Heart left ventricle (tissue), 16 donors: Measurements from ENCODE around the gene YY1. TPM values are rescaled to one million over a fixed set of nuclear protein-coding genes. Genes with fewer than 3 reads are reported as not detected.
"Not testable (repeated sequence)": the region's sequence is repeated elsewhere in the genome, so short reads cannot be mapped to it uniquely, and the experiment has no call there.

Experiments used
- ATAC-seq, 4 donors: fragments of 200-7000 bp; cut with Tn5 transposase; one replicate each; pipeline ENCODE4 v1.9.1; 2020 to 2022; ENCODE audit warnings: moderate library complexity in 4 of 4, mild to moderate bottlenecking in 3 of 4, moderate number of reproducible peaks in 1 of 4
- DNase-seq, 5 donors: peaks; one replicate each; pipeline ENCODE4 v3.0.0-alpha.2; 2020
- H3K27ac ChIP-seq, 12 donors: fragments of 200-600 bp; sonication (generic) in 4 of 12; one replicate each; pipeline versions ENCODE4 v1.5.0 to v1.8.0; 2016 to 2022; ENCODE audit warnings: mild to moderate bottlenecking in 2 of 12
- H3K27me3 ChIP-seq, 9 donors: fragments of 200-600 bp; sonication (generic) in 2 of 9; one replicate each; pipeline versions ENCODE4 v1.5.1 to v1.8.0; 2016 to 2022; ENCODE audit warnings: mild to moderate bottlenecking in 3 of 9
- H3K36me3 ChIP-seq, 9 donors: fragments of 200-600 bp; sonication (generic) in 2 of 9; one replicate each; pipeline versions ENCODE4 v1.5.0 to v1.8.0; 2018 to 2022; ENCODE audit warnings: mild to moderate bottlenecking in 2 of 9
- H3K4me1 ChIP-seq, 12 donors: fragments of 200-600 bp; sonication (generic) in 4 of 12; one replicate each; pipeline versions ENCODE4 v1.5.0 to v1.8.0; 2016 to 2022; ENCODE audit warnings: mild to moderate bottlenecking in 3 of 12
- H3K4me3 ChIP-seq, 12 donors: fragments of 200-600 bp; sonication (generic) in 4 of 12; one replicate each; pipeline versions ENCODE4 v1.5.0 to v1.8.0; 2017 to 2022; ENCODE audit warnings: mild to moderate bottlenecking in 9 of 12, moderate library complexity in 4 of 12
- H3K9me3 ChIP-seq, 12 donors: fragments of 200-600 bp; sonication (generic) in 4 of 12; one replicate each; pipeline versions ENCODE4 v1.5.0 to v1.8.0; 2016 to 2022; ENCODE audit warnings: mild to moderate bottlenecking in 1 of 12
- CTCF ChIP-seq, 12 donors: fragments of 200-600 bp; sonication (generic) in 4 of 12; IDR thresholded peaks; one replicate each; pipeline versions ENCODE4 v1.5.0 to v1.8.0; 2018 to 2022; ENCODE audit warnings: antibody characterized with exemption in 12 of 12, mild to moderate bottlenecking in 5 of 12
- POLR2A ChIP-seq, 2 donors: fragments of 450-650 bp; IDR thresholded peaks; one replicate each; pipeline ENCODE4 v1.6.1; 2017; ENCODE audit warnings: antibody characterized with exemption in 2 of 2, mild to moderate bottlenecking in 2 of 2, moderate library complexity in 2 of 2
- WGBS, 4 donors: extraction: QIAGEN DNeasy Blood & Tissue Kit in 2 of 4; methylation state at CpG; one replicate each; pipeline versions ENCODE4 v1.1.5 to v1.1.7; 2013 to 2018; 5-methylcytosine and 5-hydroxymethylcytosine counted together
- intact Hi-C, 10 donors: fragments of 100-400 bp; cut with DNase I; formaldehyde crosslinking; loops; one replicate each; pipeline versions ENCODE4 v1.11.1 to v1.14.2; 2022
- polyA plus RNA-seq, 2 donors: library from polyadenylated mRNA; stranded (reverse); fragments of 200-250 nt; gene quantifications; one replicate each; pipeline ENCODE4 v1.2.3, GENCODE V29; 2013
- total RNA-seq, 9 donors: library from RNA; depleted of rRNA in 2 of 9; stranded (reverse); fragments of >200 nt in 2 of 9; fragmentation: NEBNext Ultra II Directional in 3 of 9; extraction: Animal tissue kit (Norgen Biotek cat#: 25700) in 3 of 9; gene quantifications; one replicate each; pipeline versions ENCODE4 v1.1.0 to v1.2.4, GENCODE V29; 2016 to 2023
- donor health status: ischemic (EF 13 %, LVEDD 7.1; RV severe dilation, severe dysfunction).
- donor health status: healthy with polysubstance abuse.
- donor health status: DM: no; HTN: yes; CAD: no.
- donor health status: DM: no; HTN: no; CAD: no.
- donor health status: ischemic (EF 25% LVEDD 6.9; RV normal size, moderate dysfunction).
- donor health status: ischemic (EF 25% LVEDD 5.7; RV mildly dilated, moderate dysfunction).
- donor health status: healthy.
- donor health status: DM: yes; HTN: yes; CAD: no.
- donor health status: ischemic (EF 35%, LVEDD 5.7; RV mildly dilated, moderate dysfunction).
- donor health status: nonischemic (EF 11% LVEDD 7.7; RV severe dilation, severe dysfunction).
- donor health status: DM: yes; HTN: yes; CAD: no.
- donor health status: PGD.
- donor health status: ischemic (EF 29% LVEDD 5.4; RV normal size, mild dysfunction).
- donor health status: nonischemic (EF 23%, LVEDD 6.1; RV moderate dilation, normal function).

The YY1 gene
- total and polyA plus RNA-seq, 11 donors: 18.4 to 59.7 (median 45.1) TPM

- intact Hi-C loops: loop anchor here in 2 of 10 donors (5.0 kb wide), 2 partner anchors 35 to 40 kb away; no protein-coding TSS in a partner anchor
- peaks cover 0 to 65% (median 26%) of the 10 kb centered on the region in 12 donors for H3K4me1 ChIP-seq
Measured at GRCh38 chr14:100282083-100282350, 43.1 kb downstream of the YY1 start.

GRCh38 chr14:100282766-100283419 is 43.9 kb downstream of the YY1 start:
- Histone ChIP-seq H3K27ac (no peak overlapping the region), H3K36me3 (peaks cover 0 to 17% (median 2%) of the 10 kb centered on the region in 9 donors), H3K4me3 (no peak overlapping the region), H3K4me1 (peaks cover 0 to 67% (median 26%) of the 10 kb centered on the region in 12 donors), H3K9me3 (no peaks in the 10 kb centered on the region), H3K27me3 (no peaks in the 10 kb centered on the region)
- intact Hi-C loops: loop anchor here in 2 of 10 donors (5.0 kb wide), 2 partner anchors 36 to 41 kb away; no protein-coding TSS in a partner anchor
- no peak for ATAC-seq
- WGBS, 4 donors: 76 to 84% (median 81%) methylated on average over 6 to 9 of the region's 9 CpGs
- DNase-seq: no peak
- TF ChIP-seq POLR2A (IDR thresholded peaks at IDR 0.05) (no peak), CTCF (IDR thresholded peaks at IDR 0.05) (no peak)

More at GRCh38 chr14:100282083-100282350, 43.1 kb downstream of the YY1 start:
- TF ChIP-seq POLR2A (IDR thresholded peaks at IDR 0.05) (no peak), CTCF (IDR thresholded peaks at IDR 0.05) (no peak)
- DNase-seq (no peak), ATAC-seq (no peak)
- no peak overlapping the region for H3K27ac ChIP-seq
- no peaks in the 10 kb centered on the region for H3K9me3 ChIP-seq
- 88 to 93% (median 91%) methylated on average over 7 of the region's 7 CpGs for WGBS, 4 donors
- H3K4me3 ChIP-seq: no peak overlapping the region
- no peaks in the 10 kb centered on the region for H3K27me3 ChIP-seq
- peaks cover 0 to 26% (median 10%) of the 10 kb centered on the region in 9 donors for H3K36me3 ChIP-seq

DNA sequence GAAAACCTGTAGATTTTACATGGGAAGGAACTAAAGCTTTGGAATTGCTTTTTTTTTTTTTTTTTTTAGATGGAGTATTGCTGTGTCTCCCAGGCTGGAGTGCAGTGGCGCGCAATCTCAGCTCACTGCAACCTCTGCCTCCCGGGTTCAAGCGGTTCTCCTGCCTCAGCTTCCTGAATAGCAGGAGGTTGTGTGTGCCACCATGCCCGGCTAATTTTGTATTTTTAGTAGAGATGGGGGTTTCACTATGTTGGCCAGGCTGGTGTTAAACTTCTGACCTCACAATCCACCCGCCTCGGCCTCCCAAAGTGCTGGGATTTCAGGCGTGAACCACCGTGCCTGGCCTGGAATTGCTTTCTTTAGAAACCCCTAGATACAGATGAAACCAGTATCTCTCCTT is 44.5 kb downstream of the YY1 start:
- H3K27ac ChIP-seq, ATAC-seq, DNase-seq, H3K4me3 ChIP-seq, H3K9me3 ChIP-seq, H3K27me3 ChIP-seq: not testable (repeated sequence)
- Histone ChIP-seq H3K36me3 (peaks cover 0 to 12% (median 0%) of the 10 kb centered on the region in 9 donors), H3K4me1 (peaks cover 0 to 69% (median 24%) of the 10 kb centered on the region in 12 donors)
- WGBS, 4 donors: 87 to 93% (median 90%) methylated on average over 9 of the region's 9 CpGs
- intact Hi-C loops: loop anchor here in 2 of 10 donors (5.0 kb wide), 2 partner anchors 36 to 41 kb away; no protein-coding TSS in a partner anchor

DNA sequence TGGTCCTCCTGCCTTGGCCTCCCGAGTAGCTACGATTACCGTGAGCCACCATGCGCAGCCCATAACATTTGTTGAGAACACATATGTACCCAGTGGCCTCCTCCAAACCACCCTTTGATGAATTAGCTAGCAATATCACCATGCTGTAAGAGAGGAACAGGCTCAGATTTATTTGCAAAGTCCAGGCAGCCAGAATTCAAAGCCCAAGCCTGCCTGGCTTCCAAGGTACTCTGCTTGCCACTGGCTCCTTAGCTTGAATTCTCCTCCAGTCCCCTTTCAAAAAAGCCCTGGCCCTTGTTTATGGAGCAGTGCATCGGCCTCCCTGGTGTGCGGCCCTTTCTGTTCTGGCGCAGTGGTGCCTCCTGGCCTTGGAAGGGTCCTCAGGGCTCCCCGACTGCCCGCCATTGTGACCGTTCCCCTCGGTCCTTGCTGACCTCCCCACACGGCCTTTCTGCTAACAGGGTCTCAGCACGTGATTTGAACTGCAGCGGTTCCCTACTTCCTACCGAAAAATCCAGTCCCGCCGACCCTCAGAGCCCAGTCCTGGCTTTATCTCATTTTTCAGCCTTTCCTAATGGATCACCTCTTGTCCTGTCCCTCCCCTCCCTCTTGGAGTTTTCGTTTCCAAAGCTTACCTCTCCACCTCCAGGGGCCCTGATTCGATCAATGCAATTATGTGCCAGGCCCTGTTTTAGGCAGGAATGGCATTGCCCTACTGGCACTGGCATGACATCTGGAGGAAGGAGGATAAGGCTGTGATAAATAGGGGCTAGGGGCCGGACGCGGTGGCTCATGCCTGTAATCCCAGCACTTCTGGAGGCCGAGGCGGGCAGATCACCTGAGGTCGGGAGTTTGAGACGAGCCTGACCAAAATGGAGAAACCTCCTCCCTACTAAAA is 45.3 kb downstream of the YY1 start:
- Histone ChIP-seq H3K27me3 (no peaks in the 10 kb centered on the region), H3K4me3 (peak overlapping the region in 9 of 12 donors; percentile 62 to 98 (median 83)), H3K36me3 (peaks cover 0 to 10% (median 0%) of the 10 kb centered on the region in 9 donors), H3K9me3 (no peaks in the 10 kb centered on the region), H3K4me1 (peaks cover 0 to 69% (median 18%) of the 10 kb centered on the region in 12 donors), H3K27ac (peak overlapping the region in 6 of 12 donors; percentile 68 to 94 (median 92))
- intact Hi-C loops: loop anchor here in 2 of 10 donors (5.0 kb wide), 2 partner anchors 37 to 42 kb away; no protein-coding TSS in a partner anchor
- WGBS, 4 donors: 72 to 78% (median 73%) methylated on average over 26 of the region's 26 CpGs
- ATAC-seq: no peak
- TF ChIP-seq CTCF (IDR thresholded peaks at IDR 0.05) (no peak), POLR2A (IDR thresholded peaks at IDR 0.05) (no peak)
- no peak for DNase-seq
